Transverse colon (tissue), 4 donors: ENCODE data around the gene FAM234A.

Source experiments
- EP300 ChIP-seq: sonication (generic); formaldehyde crosslinking; IDR thresholded peaks from one replicate; pipeline ENCODE4 v1.6.1; 2017; ENCODE audit warnings: antibody characterized with exemption, low read depth
- POLR2AphosphoS5 ChIP-seq, 3 donors: sonication (generic); formaldehyde crosslinking; IDR thresholded peaks; one replicate each; pipeline ENCODE4 v1.6.1; 2016; ENCODE audit warnings: antibody characterized with exemption in 3 of 3
- TF ChIP-seq, protein P1 (sequence below), 5 experiments: fragments of 200-600 bp in 3 of 5; fragments of 450-650 bp in 2 of 5; sonication (generic) in 3 of 5; IDR thresholded peaks; 1 replicate in 2 of 5; 2 replicates in 3 of 5; pipeline ENCODE4 v1.5.1; 2016 to 2017; ENCODE audit warnings: antibody characterized with exemption in 5 of 5, inconsistent platforms in 3 of 5, mild to moderate bottlenecking in 2 of 5, moderate library complexity in 1 of 5

DNA sequence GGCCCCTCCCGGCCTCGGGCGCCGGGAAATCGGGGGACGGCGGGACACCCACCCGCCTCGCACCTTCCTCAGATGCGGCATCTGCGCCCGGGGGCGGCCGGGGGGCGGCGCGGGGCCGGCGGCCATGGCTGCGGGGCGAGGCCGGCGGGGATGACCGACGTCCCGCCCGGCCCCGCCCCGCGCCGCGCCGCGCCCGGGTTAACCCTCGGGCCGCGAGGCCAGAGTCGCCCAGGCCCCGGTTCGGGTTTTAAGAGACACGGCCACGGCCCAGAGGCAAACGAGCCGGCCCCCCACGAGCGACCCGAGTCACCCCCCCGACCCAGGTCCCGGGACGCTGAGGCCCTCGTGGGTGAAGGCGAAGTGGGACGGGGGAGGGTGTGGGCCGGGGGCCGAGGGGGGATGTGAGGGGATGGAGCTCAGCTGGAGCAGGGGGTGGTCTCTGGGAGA is 41.2 kb downstream of the FAM234A start, which contains the start of gene RGS11:
- TF ChIP-seq EP300 = no peak
- TF ChIP-seq, protein P1, sequence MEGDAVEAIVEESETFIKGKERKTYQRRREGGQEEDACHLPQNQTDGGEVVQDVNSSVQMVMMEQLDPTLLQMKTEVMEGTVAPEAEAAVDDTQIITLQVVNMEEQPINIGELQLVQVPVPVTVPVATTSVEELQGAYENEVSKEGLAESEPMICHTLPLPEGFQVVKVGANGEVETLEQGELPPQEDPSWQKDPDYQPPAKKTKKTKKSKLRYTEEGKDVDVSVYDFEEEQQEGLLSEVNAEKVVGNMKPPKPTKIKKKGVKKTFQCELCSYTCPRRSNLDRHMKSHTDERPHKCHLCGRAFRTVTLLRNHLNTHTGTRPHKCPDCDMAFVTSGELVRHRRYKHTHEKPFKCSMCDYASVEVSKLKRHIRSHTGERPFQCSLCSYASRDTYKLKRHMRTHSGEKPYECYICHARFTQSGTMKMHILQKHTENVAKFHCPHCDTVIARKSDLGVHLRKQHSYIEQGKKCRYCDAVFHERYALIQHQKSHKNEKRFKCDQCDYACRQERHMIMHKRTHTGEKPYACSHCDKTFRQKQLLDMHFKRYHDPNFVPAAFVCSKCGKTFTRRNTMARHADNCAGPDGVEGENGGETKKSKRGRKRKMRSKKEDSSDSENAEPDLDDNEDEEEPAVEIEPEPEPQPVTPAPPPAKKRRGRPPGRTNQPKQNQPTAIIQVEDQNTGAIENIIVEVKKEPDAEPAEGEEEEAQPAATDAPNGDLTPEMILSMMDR (IDR thresholded peaks at IDR 0.05) = no peak
- TF ChIP-seq POLR2AphosphoS5 (IDR thresholded peaks at IDR 0.05) = no peak
